ENCODE results near the gene AHNAK.

The AHNAK gene

DNA sequence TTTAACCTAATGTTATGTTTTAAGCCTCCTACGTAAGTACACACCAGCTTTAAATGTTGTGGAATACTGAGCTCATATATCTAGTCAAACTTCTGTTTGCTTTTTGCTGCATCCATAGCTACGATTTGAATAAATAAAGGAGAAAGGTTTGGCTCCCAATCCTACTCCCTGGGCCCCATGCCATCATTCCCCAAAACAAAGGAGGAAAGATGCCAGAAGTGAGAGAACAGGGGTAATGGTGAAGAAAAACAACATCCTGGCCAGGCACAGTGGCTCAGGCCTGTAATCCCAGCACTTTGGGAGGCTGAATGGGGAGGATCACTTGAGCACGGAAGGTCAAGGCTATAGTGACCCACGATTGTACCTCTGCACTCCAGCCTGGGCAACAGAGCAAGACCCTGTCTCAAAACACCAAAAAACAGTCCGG lies 101.3 kb downstream of the AHNAK start:
- H3K27ac ChIP-seq (replicated peaks): no peak overlapping the region
- no peak for DNase-seq (ENCODE audit: low read depth in 1 of 2, low spot score in 1 of 2)

DNA sequence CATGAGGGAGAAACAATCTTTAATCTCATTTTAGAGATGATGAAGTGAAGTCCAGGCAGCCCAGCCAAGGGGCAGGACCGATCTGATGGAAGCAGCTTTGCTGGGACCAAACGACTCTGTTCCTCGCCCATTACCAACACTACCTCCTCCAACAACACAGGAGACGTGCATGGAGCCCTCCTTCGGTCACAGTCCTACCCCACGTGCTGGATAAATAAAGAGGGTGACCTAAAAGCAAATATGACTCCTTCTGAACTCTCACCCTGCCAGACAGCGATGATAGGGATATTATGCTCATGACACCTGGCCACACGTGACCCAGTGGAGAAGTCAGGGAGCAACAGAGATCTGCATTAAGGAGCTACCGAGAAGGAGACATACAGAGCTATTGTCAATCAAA lies 101.8 kb downstream of the AHNAK start:
- Histone ChIP-seq H3K27me3 (ENCODE audit: insufficient read depth, poor library complexity, severe bottlenecking) (peaks cover 4% of the 10 kb centered on the region), H3K27ac (replicated peaks) (no peak overlapping the region), H3K4me3 (replicated peaks; ENCODE audit: insufficient read depth, low read length) (peak overlapping the region; percentile 52)
- TF ChIP-seq POLR2AphosphoS5 (IDR thresholded peaks at IDR 0.05; ENCODE audit: low read depth) (no peak), SPI1 (IDR thresholded peaks at IDR 0.05; ENCODE audit: borderline replicate concordance, low read depth) (no peak), GABPA (IDR thresholded peaks at IDR 0.05; ENCODE audit: low read depth) (no peak)
- TF ChIP-seq, protein P1, sequence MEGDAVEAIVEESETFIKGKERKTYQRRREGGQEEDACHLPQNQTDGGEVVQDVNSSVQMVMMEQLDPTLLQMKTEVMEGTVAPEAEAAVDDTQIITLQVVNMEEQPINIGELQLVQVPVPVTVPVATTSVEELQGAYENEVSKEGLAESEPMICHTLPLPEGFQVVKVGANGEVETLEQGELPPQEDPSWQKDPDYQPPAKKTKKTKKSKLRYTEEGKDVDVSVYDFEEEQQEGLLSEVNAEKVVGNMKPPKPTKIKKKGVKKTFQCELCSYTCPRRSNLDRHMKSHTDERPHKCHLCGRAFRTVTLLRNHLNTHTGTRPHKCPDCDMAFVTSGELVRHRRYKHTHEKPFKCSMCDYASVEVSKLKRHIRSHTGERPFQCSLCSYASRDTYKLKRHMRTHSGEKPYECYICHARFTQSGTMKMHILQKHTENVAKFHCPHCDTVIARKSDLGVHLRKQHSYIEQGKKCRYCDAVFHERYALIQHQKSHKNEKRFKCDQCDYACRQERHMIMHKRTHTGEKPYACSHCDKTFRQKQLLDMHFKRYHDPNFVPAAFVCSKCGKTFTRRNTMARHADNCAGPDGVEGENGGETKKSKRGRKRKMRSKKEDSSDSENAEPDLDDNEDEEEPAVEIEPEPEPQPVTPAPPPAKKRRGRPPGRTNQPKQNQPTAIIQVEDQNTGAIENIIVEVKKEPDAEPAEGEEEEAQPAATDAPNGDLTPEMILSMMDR (IDR thresholded peaks at IDR 0.05; ENCODE audit: insufficient read depth, low read length): no peak
- TF ChIP-seq, protein P2, sequence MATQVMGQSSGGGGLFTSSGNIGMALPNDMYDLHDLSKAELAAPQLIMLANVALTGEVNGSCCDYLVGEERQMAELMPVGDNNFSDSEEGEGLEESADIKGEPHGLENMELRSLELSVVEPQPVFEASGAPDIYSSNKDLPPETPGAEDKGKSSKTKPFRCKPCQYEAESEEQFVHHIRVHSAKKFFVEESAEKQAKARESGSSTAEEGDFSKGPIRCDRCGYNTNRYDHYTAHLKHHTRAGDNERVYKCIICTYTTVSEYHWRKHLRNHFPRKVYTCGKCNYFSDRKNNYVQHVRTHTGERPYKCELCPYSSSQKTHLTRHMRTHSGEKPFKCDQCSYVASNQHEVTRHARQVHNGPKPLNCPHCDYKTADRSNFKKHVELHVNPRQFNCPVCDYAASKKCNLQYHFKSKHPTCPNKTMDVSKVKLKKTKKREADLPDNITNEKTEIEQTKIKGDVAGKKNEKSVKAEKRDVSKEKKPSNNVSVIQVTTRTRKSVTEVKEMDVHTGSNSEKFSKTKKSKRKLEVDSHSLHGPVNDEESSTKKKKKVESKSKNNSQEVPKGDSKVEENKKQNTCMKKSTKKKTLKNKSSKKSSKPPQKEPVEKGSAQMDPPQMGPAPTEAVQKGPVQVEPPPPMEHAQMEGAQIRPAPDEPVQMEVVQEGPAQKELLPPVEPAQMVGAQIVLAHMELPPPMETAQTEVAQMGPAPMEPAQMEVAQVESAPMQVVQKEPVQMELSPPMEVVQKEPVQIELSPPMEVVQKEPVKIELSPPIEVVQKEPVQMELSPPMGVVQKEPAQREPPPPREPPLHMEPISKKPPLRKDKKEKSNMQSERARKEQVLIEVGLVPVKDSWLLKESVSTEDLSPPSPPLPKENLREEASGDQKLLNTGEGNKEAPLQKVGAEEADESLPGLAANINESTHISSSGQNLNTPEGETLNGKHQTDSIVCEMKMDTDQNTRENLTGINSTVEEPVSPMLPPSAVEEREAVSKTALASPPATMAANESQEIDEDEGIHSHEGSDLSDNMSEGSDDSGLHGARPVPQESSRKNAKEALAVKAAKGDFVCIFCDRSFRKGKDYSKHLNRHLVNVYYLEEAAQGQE (IDR thresholded peaks at IDR 0.05; ENCODE audit: insufficient replicate concordance, low read depth): no peak
- DNase-seq (ENCODE audit: low read depth in 1 of 2, low spot score in 1 of 2): no peak

More for the DNA sequence above, 101.3 kb downstream of the AHNAK start:
- H3K27me3 ChIP-seq (ENCODE audit: insufficient read depth, poor library complexity, severe bottlenecking): peaks cover 4% of the 10 kb centered on the region
- no peak for TF ChIP-seq GABPA (IDR thresholded peaks at IDR 0.05; ENCODE audit: low read depth)
- TF ChIP-seq, protein P1 (IDR thresholded peaks at IDR 0.05; ENCODE audit: insufficient read depth, low read length): no peak
- TF ChIP-seq SPI1 (IDR thresholded peaks at IDR 0.05; ENCODE audit: borderline replicate concordance, low read depth): no peak
- TF ChIP-seq POLR2AphosphoS5 (IDR thresholded peaks at IDR 0.05; ENCODE audit: low read depth): no peak
- TF ChIP-seq, protein P2 (IDR thresholded peaks at IDR 0.05; ENCODE audit: insufficient replicate concordance, low read depth): no peak
- H3K4me3 ChIP-seq (replicated peaks; ENCODE audit: insufficient read depth, low read length): no peak overlapping the region

DNA sequence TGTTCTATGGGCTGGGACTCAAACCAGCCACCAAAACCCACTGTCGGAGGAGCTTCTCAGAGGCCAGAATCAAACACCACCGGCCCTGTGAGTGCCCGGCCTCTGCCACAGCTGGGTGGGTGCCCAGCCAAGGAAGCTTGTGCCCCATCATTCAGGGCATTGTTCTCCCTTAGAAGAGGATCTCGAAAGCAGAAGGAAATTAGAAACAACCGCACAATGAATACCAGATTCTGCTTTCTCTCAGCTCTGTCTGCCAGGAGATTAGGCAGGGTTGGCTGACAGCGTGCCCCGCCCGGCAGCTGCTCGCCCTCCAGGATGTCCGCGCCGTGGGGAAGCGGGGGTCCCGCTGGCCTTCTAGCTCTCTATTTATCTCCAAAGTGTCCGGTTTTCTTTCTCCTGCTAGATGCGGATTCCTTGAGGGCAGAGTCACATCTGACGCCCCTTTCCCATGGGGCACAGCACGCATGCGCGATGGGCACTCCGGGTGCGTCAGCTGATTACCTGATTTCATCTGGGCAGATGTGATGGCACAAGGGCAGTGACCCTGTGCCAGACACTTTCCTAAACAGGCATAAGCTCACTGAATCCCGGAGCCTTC lies 102.3 kb downstream of the AHNAK start:
- no peak overlapping the region for H3K27ac ChIP-seq (replicated peaks)
- peak overlapping the region; percentile 52 for H3K4me3 ChIP-seq (replicated peaks; ENCODE audit: insufficient read depth, low read length)
- TF ChIP-seq, protein P1 (IDR thresholded peaks at IDR 0.05; ENCODE audit: insufficient read depth, low read length): no peak
- TF ChIP-seq POLR2AphosphoS5 (IDR thresholded peaks at IDR 0.05; ENCODE audit: low read depth) (no peak), SPI1 (IDR thresholded peaks at IDR 0.05; ENCODE audit: borderline replicate concordance, low read depth) (no peak), GABPA (IDR thresholded peaks at IDR 0.05; ENCODE audit: low read depth) (no peak)
- TF ChIP-seq, protein P2 (IDR thresholded peaks at IDR 0.05; ENCODE audit: insufficient replicate concordance, low read depth): no peak
- DNase-seq (ENCODE audit: low read depth in 1 of 2, low spot score in 1 of 2): peak in 1 of 2 experiments; percentile 44
- H3K27me3 ChIP-seq (ENCODE audit: insufficient read depth, poor library complexity, severe bottlenecking): peaks cover 4% of the 10 kb centered on the region
